Spleen (tissue), 11 donors: ENCODE data around the gene MICALL2. TPM values are rescaled to one million over a fixed set of nuclear protein-coding genes. Genes with fewer than 3 reads are reported as not detected.

ENCODE experiments used
- DNase-seq: peaks from one replicate; pipeline ENCODE4 v3.0.0-alpha.2; 2020
- H3K27ac ChIP-seq, 8 donors: fragments of 200-600 bp; sonication (generic) in 7 of 8; 1 replicate in 4 of 8; 2 replicates in 4 of 8; pipeline versions ENCODE4 v1.5.0 to v1.8.0; 2016 to 2021; ENCODE audit warnings: inconsistent platforms in 4 of 8, mild to moderate bottlenecking in 4 of 8, moderate library complexity in 1 of 8
- H3K27me3 ChIP-seq, 7 donors: fragments of 200-600 bp; sonication (generic) in 6 of 7; replicated peaks in 1 of 7; 1 replicate in 4 of 7; 2 replicates in 3 of 7; pipeline versions ENCODE4 v1.5.0 to v1.8.0; 2016 to 2021; ENCODE audit warnings: inconsistent platforms in 3 of 7, mild to moderate bottlenecking in 1 of 7
- H3K36me3 ChIP-seq, 6 donors: fragments of 200-600 bp; sonication (generic) in 5 of 6; 1 replicate in 4 of 6; 2 replicates in 2 of 6; pipeline versions ENCODE4 v1.5.0 to v1.8.0; 2016 to 2021; ENCODE audit warnings: inconsistent platforms in 2 of 6
- H3K4me1 ChIP-seq, 6 donors: fragments of 200-600 bp; sonication (generic) in 5 of 6; 1 replicate in 3 of 6; 2 replicates in 3 of 6; pipeline versions ENCODE4 v1.5.0 to v1.8.0; 2016 to 2021; ENCODE audit warnings: inconsistent platforms in 3 of 6
- H3K4me3 ChIP-seq, 8 donors: fragments of 200-600 bp; sonication (generic) in 7 of 8; 1 replicate in 4 of 8; 2 replicates in 4 of 8; pipeline versions ENCODE4 v1.5.0 to v1.8.0; 2016 to 2021; ENCODE audit warnings: inconsistent platforms in 4 of 8, mild to moderate bottlenecking in 4 of 8, moderate library complexity in 2 of 8
- H3K9me3 ChIP-seq, 8 donors: fragments of 200-600 bp; sonication (generic) in 7 of 8; 1 replicate in 4 of 8; 2 replicates in 4 of 8; pipeline versions ENCODE4 v1.5.0 to v1.8.0; 2016 to 2021; ENCODE audit warnings: inconsistent platforms in 4 of 8
- POLR2A ChIP-seq, 3 donors: fragments of 450-650 bp; IDR thresholded peaks; one replicate each; pipeline ENCODE4 v1.5.1; 2017; ENCODE audit warnings: antibody characterized with exemption in 3 of 3, mild to moderate bottlenecking in 1 of 3
- POLR2AphosphoS5 ChIP-seq, 3 donors: sonication (generic); formaldehyde crosslinking; IDR thresholded peaks; one replicate each; pipeline ENCODE4 v1.5.1; 2017; ENCODE audit warnings: antibody characterized with exemption in 3 of 3
- WGBS, 5 donors: extraction: QIAGEN DNeasy Blood & Tissue Kit in 3 of 5; methylation state at CpG; one replicate each; pipeline versions ENCODE4 v1.1.5 to v1.1.7; 2013 to 2018; 5-methylcytosine and 5-hydroxymethylcytosine counted together
- intact Hi-C: fragments of 100-400 bp; cut with DNase I; formaldehyde crosslinking; loops from one replicate; pipeline ENCODE4 v1.15.0; 2023; ENCODE audit warnings: low total_unique reads
- polyA plus RNA-seq, 3 donors: library from polyadenylated mRNA; stranded (reverse); fragments of 200-250 nt; gene quantifications; one replicate each; pipeline ENCODE4 v1.2.1, GENCODE V29; 2013
- total RNA-seq, 7 donors: library from RNA; depleted of rRNA in 3 of 7; stranded (reverse); fragments of >200 nt in 3 of 7; fragmentation: NEBNext Ultra II Directional in 4 of 7; extraction: Animal tissue kit (Norgen Biotek cat#: 25700) in 4 of 7; gene quantifications; one replicate each; pipeline versions ENCODE4 v1.1.0 to v1.2.1, GENCODE V29; 2016 to 2021
- TF ChIP-seq, protein P1 (sequence below), 11 experiments: fragments of 200-600 bp in 7 of 11; fragments of 450-650 bp in 4 of 11; sonication (generic) in 4 of 11; IDR thresholded peaks in 8 of 11; conservative IDR thresholded peaks in 3 of 11; 1 replicate in 7 of 11; 2 replicates in 4 of 11; pipeline versions ENCODE4 v1.4.0 to v1.8.0; 2016 to 2021; ENCODE audit warnings: antibody characterized with exemption in 11 of 11, inconsistent platforms in 4 of 11, mild to moderate bottlenecking in 1 of 11
- donor health status: healthy with polysubstance abuse.
- donor health status: DM: no; HTN: no; CAD: no; lungs with moderate emphysema.
- donor health status: DM: no; HTN: no; CAD: no.
- donor health status: Bipolar disorder and iron deficiency.
- donor health status: healthy.
- donor health status: DM: no; HTN: no; CAD: no.
- donor health status: DM: yes; HTN: yes; CAD: no.

Gene MICALL2
- total and polyA plus RNA-seq, 10 donors = 36.3 to 361 (median 96.7) TPM

DNA sequence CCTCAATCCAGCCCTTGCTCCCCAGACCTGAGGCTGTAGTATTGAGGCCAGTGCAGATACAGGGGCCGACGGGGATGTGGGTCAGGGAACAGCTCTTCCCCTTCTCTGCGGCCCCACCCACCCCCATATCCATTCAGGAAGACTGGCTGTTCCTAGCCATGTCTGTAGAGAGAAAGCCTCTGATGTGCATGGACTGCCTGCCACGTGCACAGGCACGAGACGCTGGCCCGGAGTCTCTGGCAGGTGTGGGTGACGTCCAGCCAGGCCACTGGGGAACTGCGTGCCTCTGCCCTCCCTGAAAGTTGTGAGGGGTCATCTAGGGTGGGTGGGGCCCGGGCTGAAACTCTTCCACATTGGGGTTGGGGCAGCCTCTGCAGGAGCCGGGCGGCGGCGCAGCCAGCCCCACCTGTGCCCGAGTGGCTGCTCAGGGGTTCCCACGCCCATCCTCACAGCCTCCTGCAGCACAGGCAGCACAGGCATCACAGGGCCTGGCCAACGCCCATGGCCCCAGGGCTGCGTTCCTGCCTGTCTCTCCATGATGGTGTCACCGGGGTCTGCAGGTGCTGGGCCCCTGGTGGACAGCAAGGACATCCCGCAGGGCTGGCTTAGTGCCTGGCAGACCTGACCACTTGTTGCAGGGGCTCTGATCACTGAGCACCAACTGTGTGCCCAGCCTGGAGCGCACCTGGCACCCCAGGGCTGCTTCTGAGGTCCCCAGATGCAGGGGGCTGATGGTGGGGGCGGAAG lies 27.5 kb downstream of the MICALL2 start:
- Histone ChIP-seq H3K4me1 (peaks cover 0 to 29% (median 14%) of the 10 kb centered on the region in 6 donors), H3K27ac (no peak overlapping the region), H3K27me3 (peaks cover 0 to 46% (median 9%) of the 10 kb centered on the region in 7 donors), H3K4me3 (no peak overlapping the region), H3K9me3 (no peaks in the 10 kb centered on the region), H3K36me3 (peaks cover 0 to 34% (median 10%) of the 10 kb centered on the region in 6 donors)
- 46 to 65% (median 54%) methylated on average over 6 to 22 of the region's 22 CpGs for WGBS, 5 donors
- TF ChIP-seq, protein P1, sequence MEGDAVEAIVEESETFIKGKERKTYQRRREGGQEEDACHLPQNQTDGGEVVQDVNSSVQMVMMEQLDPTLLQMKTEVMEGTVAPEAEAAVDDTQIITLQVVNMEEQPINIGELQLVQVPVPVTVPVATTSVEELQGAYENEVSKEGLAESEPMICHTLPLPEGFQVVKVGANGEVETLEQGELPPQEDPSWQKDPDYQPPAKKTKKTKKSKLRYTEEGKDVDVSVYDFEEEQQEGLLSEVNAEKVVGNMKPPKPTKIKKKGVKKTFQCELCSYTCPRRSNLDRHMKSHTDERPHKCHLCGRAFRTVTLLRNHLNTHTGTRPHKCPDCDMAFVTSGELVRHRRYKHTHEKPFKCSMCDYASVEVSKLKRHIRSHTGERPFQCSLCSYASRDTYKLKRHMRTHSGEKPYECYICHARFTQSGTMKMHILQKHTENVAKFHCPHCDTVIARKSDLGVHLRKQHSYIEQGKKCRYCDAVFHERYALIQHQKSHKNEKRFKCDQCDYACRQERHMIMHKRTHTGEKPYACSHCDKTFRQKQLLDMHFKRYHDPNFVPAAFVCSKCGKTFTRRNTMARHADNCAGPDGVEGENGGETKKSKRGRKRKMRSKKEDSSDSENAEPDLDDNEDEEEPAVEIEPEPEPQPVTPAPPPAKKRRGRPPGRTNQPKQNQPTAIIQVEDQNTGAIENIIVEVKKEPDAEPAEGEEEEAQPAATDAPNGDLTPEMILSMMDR (IDR thresholded peaks at IDR 0.05 in 8 of 11, conservative IDR thresholded peaks at IDR 0.05 in 3 of 11) = no peak
- TF ChIP-seq POLR2A (IDR thresholded peaks at IDR 0.05) = peak in 1 of 3 donors; percentile 10
- no peak for DNase-seq
- intact Hi-C loops = no loop called here

DNA sequence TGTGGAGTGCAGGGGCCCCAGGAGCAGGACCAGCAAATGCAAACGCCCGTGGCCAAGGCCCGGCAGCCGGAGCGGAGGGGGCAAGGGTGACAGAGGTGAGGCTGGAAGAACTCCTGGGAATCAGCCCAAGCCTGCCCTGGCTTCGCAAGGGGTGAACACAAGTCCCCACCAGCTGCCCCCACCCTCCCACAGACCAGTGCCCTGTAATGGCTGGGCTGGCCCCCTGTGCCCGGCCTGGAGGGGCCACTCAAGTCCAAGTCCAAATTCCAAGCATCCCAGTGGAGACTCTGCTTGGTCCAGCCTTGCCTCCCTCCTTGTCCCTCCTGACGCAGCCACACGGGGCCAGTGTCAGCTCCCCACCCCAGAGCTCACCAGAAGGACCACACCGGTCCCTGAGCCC lies 28.0 kb downstream of the MICALL2 start:
- H3K27me3 ChIP-seq = peaks cover 0 to 46% (median 9%) of the 10 kb centered on the region in 7 donors
- TF ChIP-seq POLR2AphosphoS5 (IDR thresholded peaks at IDR 0.05) = peak in 1 of 3 donors; percentile 5
- TF ChIP-seq, protein P1 (IDR thresholded peaks at IDR 0.05 in 8 of 11, conservative IDR thresholded peaks at IDR 0.05 in 3 of 11) = no peak
- DNase-seq = no peak
- no peak overlapping the region for H3K4me3 ChIP-seq
- peaks cover 0 to 28% (median 5%) of the 10 kb centered on the region in 6 donors for H3K36me3 ChIP-seq
- intact Hi-C loops = no loop called here
- WGBS, 5 donors = 70 to 85% (median 71%) methylated on average over 5 to 10 of the region's 10 CpGs
- peaks cover 0 to 29% (median 14%) of the 10 kb centered on the region in 6 donors for H3K4me1 ChIP-seq
- H3K27ac ChIP-seq = no peak overlapping the region
- no peaks in the 10 kb centered on the region for H3K9me3 ChIP-seq

DNA sequence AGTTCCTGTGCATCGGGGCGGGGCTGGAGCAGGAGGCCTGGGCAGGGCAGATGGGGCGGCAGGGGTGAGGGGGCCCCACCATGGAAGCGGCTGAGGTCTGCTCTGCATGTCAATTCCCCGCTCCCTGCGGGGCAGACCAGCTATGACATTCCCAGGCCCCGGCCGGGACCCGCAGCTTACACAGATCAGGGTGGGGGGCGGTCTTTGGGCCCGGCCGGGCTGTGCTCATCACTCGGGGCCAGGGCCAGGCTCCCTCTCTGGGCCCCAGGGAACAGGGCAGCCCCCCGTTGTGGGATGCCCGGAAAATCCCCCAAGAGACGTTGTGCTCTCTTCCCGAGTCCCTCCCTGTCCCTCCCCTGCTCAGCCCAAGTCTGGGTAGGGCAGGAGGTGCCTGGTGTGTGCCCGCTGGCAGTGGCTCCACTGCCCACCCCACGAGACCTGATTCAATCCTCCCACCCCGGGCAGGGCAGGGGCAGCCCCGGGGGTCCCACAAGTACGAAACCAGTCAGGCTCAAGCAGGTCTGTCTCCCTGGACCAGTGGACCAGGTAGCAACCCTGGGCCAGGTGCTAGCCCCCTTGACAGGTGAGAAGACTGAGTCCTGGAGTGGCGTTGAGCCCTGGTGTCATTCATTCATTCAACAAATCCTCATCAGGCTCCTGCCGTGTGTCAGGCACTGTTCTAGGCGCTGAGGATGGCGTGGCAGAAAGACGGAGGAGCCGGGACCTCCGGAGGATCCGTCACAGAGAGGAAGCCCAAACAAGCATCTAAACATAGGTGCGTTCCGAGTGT lies 29.0 kb downstream of the MICALL2 start:
- Histone ChIP-seq H3K36me3 (peaks cover 0 to 19% (median 2%) of the 10 kb centered on the region in 6 donors), H3K9me3 (no peaks in the 10 kb centered on the region), H3K4me3 (no peak overlapping the region), H3K27ac (no peak overlapping the region), H3K4me1 (peaks cover 0 to 29% (median 14%) of the 10 kb centered on the region in 6 donors), H3K27me3 (peaks cover 0 to 51% (median 9%) of the 10 kb centered on the region in 7 donors)
- DNase-seq = no peak
- TF ChIP-seq POLR2AphosphoS5 (IDR thresholded peaks at IDR 0.05) (peak in 1 of 3 donors; percentile 31), POLR2A (IDR thresholded peaks at IDR 0.05) (no peak)
- TF ChIP-seq, protein P1 (IDR thresholded peaks at IDR 0.05 in 8 of 11, conservative IDR thresholded peaks at IDR 0.05 in 3 of 11) = no peak
- intact Hi-C loops = no loop called here
- 73 to 80% (median 78%) methylated on average over 24 to 32 of the region's 32 CpGs for WGBS, 5 donors
